Activated effector memory CD4-positive, alpha-beta T cell treated with Interleukin-2 at 50 U/mL for 16 hours (primary cell): Measurements from ENCODE around the gene CFAP69.
"Not testable (repeated sequence)": the region's sequence is repeated elsewhere in the genome, so short reads cannot be mapped to it uniquely, and the experiment has no call there.

Experiments
- DNase-seq: peaks from one replicate; pipeline ENCODE4 v3.0.0-alpha.2; 2020

The CFAP69 gene

GRCh38 chr7:90276033-90276728, 31.2 kb downstream of the CFAP69 start:
- DNase-seq, result no peak

- DNase-seq, result no peak
These were observed 43.2 kb downstream of the CFAP69 start for GRCh38 chr7:90288154-90288553.

DNA sequence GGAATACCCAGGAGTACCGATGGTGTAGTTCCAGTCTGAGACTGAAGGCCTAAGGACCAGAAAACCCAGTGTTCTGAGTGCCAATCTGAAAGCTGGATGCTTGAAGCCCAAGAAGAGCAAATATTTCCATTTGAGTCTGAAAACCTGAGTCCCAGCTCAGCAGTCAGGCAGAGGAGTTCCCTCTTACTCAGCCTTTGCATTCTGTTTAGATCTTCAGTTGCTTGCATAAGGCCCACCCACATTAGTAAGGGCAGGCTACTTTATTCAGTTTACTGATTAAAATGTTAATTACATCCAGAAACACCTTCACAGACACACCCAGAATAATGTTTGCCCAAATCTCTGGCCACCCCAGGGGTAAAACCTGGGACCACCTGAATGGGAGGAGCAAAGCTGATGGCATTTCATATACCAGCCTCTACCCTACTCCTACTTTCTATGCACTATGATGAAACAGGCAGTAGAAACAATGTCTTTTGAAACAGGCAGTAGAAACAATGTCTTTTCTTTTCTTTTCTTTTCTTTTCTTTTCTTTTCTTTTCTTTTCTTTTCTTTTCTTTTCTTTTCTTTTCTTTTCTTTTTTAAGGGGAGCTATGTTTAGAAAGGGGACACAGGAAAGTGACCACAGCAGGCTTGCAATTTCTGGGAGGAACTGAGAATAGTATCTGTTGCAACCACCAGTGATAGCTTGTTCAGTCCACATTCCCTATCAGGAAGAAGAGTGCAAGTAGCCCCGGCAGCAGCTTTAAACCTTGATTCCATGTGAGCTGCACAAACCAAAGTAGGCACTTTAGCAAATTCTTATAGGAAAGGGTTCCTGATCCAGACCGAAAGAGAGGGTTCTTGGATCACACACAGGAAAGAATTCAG, 45.5 kb downstream of the CFAP69 start:
- DNase-seq, result no peak

GRCh38 chr7:90298145-90299038, 53.4 kb downstream of the CFAP69 start:
- no peak for DNase-seq

DNA sequence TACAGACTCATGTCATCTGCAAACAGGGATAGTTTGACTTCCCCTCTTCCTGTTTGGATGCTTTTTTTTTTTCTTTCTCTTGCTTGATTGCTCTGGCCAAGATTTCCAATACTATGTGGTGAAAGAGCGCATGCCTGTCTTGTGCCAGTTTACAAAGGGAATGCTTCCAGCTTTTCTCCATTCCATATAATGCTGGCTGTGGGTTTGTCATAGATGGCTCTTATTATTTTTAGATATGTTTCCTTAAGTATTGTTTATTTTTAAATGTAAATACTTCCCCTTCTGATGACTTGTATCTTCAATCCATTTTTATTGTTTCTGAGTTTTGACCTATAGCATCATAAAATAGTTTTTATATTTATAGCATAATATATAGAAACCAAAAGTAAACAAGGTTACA, 58.3 kb downstream of the CFAP69 start:
- DNase-seq, result no peak

GRCh38 chr7:90309872-90310271, 64.9 kb downstream of the CFAP69 start:
- DNase-seq, result no peak

DNA sequence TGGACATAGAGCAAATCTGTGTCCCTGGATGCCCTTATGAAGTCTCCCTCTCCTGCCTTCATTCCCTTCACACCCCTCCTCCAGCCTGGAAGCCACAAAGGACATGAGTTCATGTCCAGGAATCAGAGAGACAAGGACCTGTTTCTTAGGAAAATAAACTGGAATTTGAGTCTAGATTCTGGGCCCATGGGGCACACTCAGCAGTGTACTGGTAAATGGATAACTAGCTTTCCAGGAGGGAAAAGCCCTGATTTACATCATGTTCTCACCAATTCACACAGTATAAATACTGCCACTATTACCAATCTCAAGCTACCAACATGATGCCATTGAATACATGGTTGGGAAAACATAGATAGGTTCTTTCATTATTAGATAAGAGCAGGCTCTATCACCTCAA, 66.2 kb downstream of the CFAP69 start:
- DNase-seq, result no peak

- DNase-seq, result no peak
These were observed 67.8 kb downstream of the CFAP69 start for GRCh38 chr7:90312745-90313144.

DNA sequence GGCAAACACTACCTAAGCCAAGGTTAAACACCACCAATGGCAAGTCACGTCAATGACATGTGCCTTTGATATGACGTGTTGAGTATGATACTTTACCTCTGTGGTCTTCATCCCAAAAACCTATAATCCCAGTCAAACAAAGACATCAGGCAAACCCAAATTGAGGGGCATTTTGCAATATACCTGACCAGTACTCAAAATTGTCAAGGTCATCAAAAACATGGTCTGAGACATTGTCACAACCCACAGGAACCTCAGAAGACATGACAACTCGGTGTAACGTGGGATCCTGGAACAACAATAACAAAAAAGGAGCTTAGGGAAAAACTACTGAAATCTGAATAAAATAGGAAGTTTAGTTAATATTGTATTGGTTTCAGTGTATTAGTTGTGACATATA, 68.9 kb downstream of the CFAP69 start:
- DNase-seq, result no peak

GRCh38 chr7:90320014-90320413, 75.0 kb downstream of the CFAP69 start:
- DNase-seq, result no peak

DNA sequence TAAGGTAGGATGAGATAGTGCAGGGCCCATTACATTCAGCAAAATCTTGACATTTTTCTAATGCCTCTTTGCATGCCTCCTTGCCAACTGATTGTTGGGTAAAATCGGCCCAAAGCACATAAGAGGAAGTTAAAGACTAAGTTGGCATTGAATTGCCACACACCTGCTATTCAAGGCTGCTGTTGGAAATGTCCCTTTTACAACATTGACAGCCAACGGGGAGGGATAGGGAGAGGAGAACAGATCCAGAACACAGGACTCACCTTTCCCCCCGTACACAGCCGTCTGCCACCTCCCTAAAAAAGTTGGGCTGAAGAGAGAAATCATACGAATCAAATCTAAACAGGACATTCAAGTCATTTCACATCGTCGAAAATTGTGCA, 75.4 kb downstream of the CFAP69 start:
- no peak for DNase-seq

DNA sequence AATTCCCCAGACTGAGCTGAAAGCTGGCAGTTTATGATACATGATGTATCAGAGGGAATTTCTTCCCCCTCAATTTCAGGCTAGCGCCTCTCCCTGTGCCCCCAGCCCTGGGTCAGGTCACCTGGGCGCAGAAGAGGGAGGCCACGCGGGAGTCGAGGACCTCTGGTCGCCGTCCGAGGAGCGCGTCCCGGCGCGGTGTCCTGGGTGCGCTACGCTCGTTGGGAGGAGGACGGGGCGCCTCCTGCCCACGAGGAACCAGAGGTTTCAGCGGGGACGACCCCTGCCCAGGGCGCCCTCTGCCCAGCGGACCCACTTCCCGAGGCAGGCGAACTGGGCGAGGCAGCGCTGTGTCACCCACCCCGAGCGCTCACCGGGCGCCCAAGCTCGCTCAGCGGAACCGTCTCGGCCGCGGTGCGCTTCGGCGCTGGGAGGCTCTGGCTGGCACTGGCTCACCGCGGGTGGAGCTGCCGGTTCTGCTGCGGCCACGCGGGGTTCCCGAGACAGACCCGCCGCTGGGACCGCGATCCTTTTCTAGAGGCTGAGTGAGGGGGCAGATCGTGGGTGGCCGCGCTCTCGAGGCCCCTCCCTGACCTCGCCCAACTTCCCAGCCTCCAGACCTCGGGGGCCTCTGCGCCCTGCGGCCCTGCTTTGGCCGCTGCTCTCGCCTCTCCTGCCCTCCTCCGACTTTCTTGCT, 76.0 kb downstream of the CFAP69 start, which contains the start of gene FAM237B:
TSS of gene FAM237B (minus strand) at position 504 of the 694 bp plus-strand sequence. CDS start 1,556 bp downstream, outside the sequence.
- no peak for DNase-seq

- DNase-seq, result no peak
These were observed 77.9 kb downstream of the CFAP69 start for GRCh38 chr7:90322837-90323236.

GRCh38 chr7:90326500-90326899, 81.5 kb downstream of the CFAP69 start:
- no peak for DNase-seq

- no peak for DNase-seq
These were observed 89.3 kb downstream of the CFAP69 start for GRCh38 chr7:90334193-90334843.

GRCh38 chr7:90334926-90335325, 90.0 kb downstream of the CFAP69 start:
- DNase-seq, result not testable (repeated sequence)

DNA sequence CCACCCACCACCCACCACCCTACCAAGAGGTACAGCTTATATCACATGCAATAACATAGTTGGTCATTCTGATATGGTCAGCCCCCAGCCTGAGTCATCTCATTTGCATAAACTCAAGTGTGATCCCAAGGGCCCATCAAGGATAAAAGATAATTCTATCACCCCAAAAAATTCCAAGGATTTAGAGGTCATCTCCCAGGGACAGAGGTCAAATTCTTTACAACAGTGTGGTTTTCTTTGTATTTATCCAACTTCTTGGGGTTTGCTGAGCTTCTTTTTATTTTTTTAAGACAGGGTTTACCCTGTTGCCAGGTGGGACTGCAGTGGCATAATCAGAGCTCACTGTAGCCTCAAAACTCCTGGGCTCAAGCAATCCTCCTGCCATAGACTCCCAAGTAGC, 92.1 kb downstream of the CFAP69 start:
- no peak for DNase-seq

- DNase-seq, result no peak
These were observed 100.0 kb downstream of the CFAP69 start for GRCh38 chr7:90345016-90345415.

GRCh38 chr7:90345595-90346335, 100.8 kb downstream of the CFAP69 start:
- no peak for DNase-seq

GRCh38 chr7:90346336-90347125, 101.6 kb downstream of the CFAP69 start, which contains the start of gene GTPBP10:
Gene GTPBP10, plus strand, starts transcription at chr7:90346716. Its CDS starts 26 bp downstream, at chr7:90346742.
- peak; percentile 92 for DNase-seq
